Hematopoietic multipotent progenitor cell treated with erythropoietin and hydrocortisone succinate and interleukin-3 and kit ligand, for 6 days (in vitro differentiated cells): Measurements from ENCODE around the gene DPY19L1.
"Not testable (repeated sequence)": the region's sequence is repeated elsewhere in the genome, so short reads cannot be mapped to it uniquely, and the experiment has no call there.

Source experiments
- DNase-seq: peaks from one replicate; pipeline ENCODE4 v3.0.0-alpha.2; 2015

The DPY19L1 gene

DNA sequence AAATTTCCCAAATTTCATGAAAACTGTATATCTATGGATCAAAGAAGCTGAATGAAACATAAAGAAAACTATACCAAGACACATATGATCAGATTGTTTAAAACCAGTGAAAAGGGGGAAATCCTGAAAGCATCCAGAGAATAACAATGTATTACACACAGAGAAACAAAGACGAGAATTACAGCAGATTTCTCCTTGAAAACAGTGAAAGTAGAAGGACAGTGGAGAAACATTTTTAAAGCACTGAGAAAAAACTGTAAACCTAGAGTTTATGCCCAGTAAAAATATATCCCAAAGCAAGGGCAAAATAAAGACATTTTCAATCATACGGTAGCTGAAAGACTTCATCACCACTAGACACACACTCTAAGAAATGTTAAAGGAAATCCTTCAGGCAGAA is 121.0 kb downstream of the DPY19L1 start:
- no peak for DNase-seq

DNA sequence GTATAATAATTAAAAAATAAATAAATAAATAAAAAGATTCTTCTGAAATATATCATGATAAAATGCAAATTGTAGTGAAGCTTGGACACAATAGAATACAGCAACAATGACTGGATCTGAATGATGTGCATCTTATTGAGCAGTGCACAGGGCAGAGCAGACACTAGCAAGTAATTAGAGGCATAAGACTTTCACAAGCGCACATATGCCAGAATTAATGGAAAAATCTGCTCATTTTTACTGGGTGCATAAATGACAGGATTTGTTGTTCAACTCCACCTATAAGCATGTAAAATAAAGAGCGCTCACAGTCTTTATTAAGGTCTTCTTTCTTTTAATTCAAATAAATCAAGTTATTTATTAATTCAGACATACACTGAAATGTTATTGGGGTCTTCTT is 125.0 kb downstream of the DPY19L1 start:
- no peak for DNase-seq

DNA sequence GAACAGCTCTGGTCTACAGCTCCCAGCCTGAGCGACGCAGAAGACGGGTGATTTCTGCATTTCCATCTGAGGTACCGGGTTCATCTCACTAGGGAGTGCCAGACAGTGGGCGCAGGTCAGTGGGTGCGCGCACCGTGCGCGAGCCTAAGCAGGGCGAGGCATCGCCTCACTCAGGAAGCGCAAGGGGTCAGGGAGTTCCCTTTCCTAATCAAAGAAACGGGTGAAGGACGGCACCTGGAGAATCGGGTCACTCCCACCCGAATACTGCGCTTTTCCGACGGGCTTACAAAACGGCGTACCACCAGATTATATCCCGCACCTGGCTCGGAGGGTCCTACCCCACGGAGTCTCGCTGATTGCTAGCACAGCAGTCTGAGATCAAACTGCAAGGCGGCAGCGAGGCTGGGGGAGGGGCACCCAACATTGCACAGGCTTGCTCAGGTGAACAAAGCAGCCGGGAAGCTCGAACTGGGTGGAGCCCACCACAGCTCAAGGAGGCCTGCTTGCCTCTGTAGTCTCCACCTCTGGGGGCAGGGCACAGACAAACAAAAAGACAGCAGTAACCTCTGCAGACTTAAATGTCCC is 130.9 kb downstream of the DPY19L1 start:
- not testable (repeated sequence) for DNase-seq

DNA sequence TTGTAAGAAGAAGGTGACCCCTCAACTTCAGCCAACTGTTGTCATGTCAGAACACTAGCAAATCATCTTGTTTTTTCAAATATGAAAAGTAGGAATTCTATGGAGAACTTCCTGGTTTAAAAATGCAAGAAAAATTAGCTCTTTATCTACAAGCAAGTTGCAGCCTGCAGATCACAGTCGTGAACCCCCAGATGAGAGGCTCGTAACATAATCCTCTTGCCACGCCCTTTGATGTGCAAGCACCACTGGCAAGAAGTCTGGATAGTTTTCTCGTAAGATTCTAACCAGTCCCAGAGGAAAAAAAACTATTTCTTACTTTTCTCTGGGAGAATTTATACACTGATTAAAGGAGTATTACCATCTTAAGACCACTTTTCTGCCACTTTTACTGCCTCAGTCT is 132.3 kb downstream of the DPY19L1 start:
- DNase-seq = no peak

DNA sequence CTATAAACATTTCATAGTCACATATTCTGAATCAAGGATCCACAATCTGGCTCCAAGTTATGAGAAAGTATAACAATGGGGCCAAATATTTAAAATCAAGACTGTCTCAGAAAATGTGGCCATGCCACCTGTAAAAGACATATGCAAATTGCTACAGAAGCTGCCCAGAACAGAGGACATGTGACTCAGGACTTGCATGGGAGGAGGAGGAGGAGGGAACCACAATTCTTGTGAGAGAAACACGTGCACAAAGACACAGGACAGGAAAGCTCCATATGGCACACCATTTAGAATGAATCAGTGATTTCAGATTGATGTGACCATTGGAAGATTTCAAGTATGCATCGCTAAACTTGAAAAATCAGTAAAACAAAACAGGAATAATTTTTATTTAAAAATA is 133.4 kb downstream of the DPY19L1 start:
- DNase-seq = not testable (repeated sequence)

DNA sequence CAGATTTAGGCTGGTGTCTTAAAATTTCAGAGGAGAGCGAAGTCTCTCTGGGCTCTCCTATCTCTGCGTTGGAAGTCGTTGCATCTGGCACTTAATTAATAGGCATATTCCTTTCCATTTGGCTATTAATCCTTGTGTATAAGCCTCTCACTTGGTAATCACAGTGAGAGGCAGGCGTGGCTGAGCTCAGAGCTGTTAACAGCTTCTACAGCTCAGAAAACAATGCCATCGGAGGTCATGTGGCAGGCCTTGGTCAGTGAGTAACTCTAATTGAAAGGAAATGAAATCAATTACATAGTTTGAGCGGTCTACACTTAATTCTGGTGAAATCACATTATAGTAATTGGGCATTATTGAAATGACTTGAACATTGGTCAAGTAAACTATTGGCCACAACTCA is 135.1 kb downstream of the DPY19L1 start:
- no peak for DNase-seq

DNA sequence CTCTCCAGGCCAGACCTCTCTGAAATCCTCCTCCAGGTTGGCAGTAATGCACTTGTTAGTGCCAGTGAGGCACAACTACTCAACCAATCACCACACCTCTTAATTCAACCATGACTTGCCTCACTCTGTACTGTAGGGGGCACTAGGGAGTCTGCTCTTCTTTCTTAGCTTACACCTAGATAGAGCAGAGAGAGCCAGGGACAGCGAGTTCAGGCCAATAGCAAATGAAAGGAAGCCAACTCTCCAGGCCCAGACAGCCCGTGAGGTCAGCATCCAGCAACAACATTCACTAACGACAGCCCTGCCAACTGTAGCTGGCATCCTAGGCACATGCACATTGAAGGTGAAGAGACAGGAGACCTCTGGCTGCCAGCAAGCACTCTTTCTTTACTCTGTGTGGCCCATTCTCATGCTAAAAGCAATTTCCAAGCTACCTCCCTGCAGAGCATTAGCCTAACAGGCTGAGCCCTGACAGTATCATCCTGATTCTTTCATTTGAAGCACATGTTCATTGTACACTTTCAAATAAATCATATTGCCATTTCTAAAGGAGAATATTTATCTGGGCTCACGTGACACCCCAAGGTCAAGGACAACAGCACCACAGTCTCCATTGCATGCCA is 136.3 kb downstream of the DPY19L1 start:
- peak; percentile 37 for DNase-seq

DNA sequence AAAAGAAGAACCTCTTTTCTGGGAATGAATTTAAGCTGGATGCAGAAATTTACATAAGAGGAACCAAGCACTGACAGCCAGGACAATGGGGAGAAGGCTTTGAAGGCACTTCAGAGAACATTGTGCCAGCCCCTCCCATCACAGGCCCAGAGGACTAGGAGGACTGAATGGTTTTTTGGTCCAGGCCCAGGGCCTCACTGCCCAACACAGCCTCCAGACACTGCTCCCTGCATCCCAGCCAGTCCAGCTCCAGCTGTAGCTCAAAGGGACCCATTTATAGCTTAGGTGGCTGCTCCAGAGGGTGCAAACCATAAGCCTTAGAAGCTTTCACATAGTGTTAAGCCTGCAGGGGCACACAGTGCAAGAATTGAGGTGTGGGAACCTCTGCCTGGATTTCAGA is 142.1 kb downstream of the DPY19L1 start:
- DNase-seq = no peak

DNA sequence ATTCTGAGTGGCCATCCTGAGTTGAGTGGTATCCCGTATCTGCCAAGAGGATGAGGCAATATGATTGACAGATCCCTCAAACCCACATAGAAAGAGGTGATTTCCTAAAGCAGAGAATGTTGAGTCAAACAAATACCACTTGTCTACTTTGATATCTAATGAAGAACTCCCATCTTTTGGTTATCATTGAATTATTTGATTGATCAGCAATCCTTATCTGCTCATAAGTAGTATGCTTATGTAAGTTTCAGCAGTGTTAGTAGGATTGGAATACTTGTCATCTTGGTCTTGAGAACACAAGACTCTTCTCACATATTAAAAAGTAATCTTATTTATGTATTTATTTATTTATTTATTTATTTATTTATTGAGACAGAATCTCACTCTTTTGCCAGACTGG is 147.3 kb downstream of the DPY19L1 start:
- no peak for DNase-seq

DNA sequence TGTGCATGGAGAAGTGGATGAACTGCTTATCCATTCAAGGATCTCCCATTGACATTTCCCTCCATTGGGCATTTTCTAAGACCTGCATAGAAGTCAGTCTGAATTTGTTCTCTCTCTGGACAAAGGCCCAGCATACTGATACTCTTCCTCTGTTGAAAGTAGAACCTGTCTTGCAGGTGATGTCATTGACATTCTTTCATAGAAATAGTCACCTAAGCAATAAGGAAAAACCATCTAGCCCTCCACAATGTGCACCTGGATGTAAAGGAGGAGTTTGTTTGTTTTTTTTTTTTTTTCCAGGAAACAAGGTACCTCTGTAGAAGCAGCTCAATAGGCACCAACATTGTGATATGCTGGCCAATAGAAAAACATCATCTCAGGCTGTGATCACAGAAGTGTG is 150.4 kb downstream of the DPY19L1 start:
- no peak for DNase-seq

DNA sequence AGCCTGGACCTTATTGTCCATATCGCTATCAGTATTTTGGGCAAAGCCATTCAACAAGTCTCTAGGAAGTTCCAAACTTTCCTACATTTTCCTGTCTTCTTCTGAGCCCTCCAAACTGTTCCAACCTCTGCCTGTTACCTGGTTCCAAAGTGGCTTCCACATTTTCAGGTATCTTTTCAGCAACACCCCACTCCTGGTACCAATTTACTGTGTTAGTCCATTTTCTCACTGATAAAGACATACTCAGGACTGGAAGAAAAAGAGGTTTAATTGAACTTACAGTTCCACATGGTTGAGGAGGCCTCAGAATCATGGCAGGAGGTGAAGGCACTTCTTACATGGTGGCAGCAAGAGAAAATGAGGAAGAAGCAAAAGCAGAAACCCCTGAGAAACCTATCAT is 153.4 kb downstream of the DPY19L1 start:
- DNase-seq = not testable (repeated sequence)

DNA sequence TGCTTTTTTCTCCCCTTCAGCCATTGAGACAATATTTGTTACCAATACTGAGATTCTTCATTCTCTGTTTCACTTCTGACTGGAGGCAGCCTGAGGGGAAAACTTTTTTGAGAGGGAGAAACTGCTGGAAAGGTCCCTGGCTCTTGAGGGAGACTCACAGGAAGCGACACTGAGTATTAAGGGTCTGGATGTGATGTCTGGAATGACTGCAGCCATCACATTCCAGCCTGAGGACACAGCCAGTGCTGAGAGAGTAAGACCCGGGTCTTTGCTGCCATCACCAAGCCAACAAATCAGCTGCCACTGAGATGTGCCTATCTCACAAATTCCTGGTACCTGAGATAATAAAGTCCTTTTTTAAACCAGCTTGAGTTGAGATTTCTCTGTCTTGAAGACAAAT is 157.4 kb downstream of the DPY19L1 start:
- DNase-seq = no peak

DNA sequence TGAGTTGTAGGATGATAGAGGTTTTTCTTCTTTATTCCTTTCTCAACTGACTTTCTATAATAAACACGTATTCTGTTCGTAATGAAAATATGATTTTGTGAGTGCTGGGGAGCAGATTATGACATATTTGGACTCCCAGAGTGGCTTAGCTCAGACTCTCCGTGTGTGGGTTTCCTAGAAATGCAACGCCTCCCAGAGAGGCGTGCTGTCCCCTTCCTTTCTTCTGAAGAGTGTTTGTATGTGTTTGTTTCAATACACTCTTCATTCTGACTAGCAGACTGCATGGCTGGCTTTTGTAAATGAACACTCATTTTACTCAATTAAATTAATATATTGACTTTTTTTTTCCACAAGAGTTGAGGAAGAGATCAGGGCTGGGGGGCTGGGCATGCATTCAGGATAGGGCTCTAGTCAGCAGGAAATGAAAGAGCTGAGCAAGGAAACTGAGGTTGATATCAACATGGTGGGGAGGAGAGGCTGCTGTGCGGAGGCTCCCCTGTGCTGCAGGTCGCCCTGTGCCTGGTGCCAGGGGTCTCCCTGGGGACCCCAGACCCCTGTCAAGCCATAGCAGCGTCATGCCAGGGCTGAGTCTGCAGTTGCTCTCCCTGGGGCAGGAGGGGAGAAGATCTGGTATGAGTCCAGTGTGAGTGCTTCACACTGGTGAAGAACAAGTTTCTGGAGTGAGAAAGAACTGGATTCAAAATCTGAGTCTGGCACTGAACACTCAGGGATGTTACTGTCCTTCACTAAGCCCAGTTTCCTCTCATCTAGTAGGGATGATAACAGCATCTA is 158.1 kb downstream of the DPY19L1 start:
- not testable (repeated sequence) for DNase-seq
